ENCODE results near the gene PNKP. TPM values are rescaled to one million over a fixed set of nuclear protein-coding genes. Genes with fewer than 3 reads are reported as not detected.

The PNKP gene
- total and polyA plus RNA-seq, 7 donors = 16.7 to 31.9 (median 21.7) TPM

DNA sequence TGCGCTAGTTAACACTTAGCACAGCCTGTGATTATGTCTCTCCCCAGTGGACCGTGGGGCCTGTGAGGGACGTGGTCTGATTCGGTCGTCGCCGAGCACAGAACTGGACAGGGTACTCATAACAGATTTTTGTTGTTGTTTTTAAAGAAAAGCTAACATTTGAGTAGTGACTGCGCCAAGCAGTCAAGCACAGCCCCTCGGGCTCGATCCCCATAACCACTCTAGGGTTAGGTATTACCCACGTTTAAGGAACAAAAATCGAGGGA is 17.2 kb downstream of the PNKP start:
- H3K27ac ChIP-seq = peak overlapping the region; percentile 100
- no peaks in the 10 kb centered on the region for H3K27me3 ChIP-seq (ENCODE audit: insufficient read depth in 3 of 3, low read length in 2 of 3)
- peak; percentile 1 to 14 (median 4) for ATAC-seq
- peaks cover 34% of the 10 kb centered on the region for H3K4me1 ChIP-seq
- intact Hi-C loops (cut with DNase I) = loop anchor here in 1 of 2 donors (5.0 kb wide), 1 partner anchor 33 kb away; the partner anchor contains the start of gene MED25
- peak overlapping the region; percentile 96 for H3K4me3 ChIP-seq
- no peaks in the 10 kb centered on the region for H3K9me3 ChIP-seq
- peaks cover 0 to 10% of the 10 kb centered on the region in 2 donors for H3K36me3 ChIP-seq (ENCODE audit: insufficient read depth in 1 of 2, low read depth in 1 of 2)
- DNase-seq = no peak
- TF ChIP-seq, protein P1, sequence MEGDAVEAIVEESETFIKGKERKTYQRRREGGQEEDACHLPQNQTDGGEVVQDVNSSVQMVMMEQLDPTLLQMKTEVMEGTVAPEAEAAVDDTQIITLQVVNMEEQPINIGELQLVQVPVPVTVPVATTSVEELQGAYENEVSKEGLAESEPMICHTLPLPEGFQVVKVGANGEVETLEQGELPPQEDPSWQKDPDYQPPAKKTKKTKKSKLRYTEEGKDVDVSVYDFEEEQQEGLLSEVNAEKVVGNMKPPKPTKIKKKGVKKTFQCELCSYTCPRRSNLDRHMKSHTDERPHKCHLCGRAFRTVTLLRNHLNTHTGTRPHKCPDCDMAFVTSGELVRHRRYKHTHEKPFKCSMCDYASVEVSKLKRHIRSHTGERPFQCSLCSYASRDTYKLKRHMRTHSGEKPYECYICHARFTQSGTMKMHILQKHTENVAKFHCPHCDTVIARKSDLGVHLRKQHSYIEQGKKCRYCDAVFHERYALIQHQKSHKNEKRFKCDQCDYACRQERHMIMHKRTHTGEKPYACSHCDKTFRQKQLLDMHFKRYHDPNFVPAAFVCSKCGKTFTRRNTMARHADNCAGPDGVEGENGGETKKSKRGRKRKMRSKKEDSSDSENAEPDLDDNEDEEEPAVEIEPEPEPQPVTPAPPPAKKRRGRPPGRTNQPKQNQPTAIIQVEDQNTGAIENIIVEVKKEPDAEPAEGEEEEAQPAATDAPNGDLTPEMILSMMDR (IDR thresholded peaks at IDR 0.05) = no peak
- WGBS, 3 donors = 49 to 56% (median 51%) methylated on average over 12 of the region's 12 CpGs

DNA sequence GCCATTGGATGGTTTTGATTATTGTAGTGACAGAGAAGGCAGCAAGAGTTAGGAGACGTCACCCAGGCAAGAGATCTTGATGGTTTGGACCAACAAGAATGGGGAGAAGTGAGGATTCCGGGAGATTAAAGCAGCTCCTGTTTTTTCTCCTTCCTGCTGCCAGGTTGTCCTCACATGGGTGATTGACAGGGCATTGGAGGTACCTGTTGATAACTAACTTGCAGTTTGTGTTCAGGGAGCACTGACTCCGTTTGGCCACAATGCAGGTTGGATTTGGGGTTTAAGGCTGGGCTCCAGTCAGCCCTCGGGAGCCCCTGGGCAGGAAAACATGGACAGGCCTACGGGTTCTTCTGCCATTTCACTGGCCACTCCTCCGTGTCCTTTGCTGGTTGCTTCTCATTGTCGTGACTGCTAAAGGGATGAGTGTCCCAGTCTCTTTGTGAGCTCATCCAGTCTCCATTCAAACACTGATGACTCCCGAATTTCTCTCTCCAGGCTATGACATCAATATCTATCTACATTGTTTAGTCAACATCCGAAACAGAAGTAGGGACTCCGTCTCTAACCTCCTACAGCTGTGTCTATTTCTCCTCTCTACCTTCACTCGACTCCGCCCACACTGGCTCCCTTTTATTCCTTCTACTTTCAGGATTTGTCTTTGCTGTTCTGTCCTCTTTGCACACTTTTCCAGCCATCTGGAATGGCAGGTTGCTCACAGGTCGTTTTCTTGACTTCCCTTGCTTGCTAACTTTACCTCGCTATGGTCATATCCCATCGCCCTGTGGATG is 17.7 kb downstream of the PNKP start:
- Histone ChIP-seq H3K27ac (peak overlapping the region; percentile 100), H3K4me3 (peak overlapping the region; percentile 96), H3K36me3 (ENCODE audit: insufficient read depth in 1 of 2, low read depth in 1 of 2) (peaks cover 0 to 5% of the 10 kb centered on the region in 2 donors), H3K9me3 (no peaks in the 10 kb centered on the region), H3K27me3 (ENCODE audit: insufficient read depth in 3 of 3, low read length in 2 of 3) (no peaks in the 10 kb centered on the region), H3K4me1 (peaks cover 39% of the 10 kb centered on the region)
- TF ChIP-seq, protein P1 (IDR thresholded peaks at IDR 0.05) = no peak
- intact Hi-C loops (cut with DNase I) = loop anchor here in 1 of 2 donors (5.0 kb wide), 1 partner anchor 32 kb away; the partner anchor contains the start of gene MED25
- DNase-seq (no peak), ATAC-seq (peak in 1 of 4 donors; percentile 5)
- WGBS, 3 donors = 81 to 90% (median 84%) methylated on average over 15 of the region's 15 CpGs

DNA sequence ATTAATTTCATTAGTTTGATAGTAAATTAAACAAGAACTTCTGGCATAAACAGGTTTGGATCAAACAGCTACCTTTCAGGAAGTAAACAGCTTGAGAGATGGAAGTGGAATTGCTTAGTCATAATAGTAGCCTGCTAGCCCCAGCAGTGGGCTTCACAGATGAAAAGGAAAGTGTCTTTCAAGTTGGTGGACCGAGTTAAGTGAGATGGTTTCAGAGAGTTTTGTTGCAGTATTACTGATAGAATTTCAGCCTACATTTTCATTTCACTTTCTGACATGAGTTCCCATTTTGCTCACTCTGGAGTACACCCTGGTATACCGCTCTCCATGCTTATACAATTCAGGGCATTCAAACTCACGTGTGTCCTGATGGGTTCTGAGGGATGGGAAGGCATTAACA is 18.4 kb downstream of the PNKP start:
- H3K27ac ChIP-seq = peak overlapping the region; percentile 100
- TF ChIP-seq, protein P1 (IDR thresholded peaks at IDR 0.05) = no peak
- DNase-seq (no peak), ATAC-seq (no peak)
- H3K4me3 ChIP-seq = no peak overlapping the region
- no peaks in the 10 kb centered on the region for H3K9me3 ChIP-seq
- no peaks in the 10 kb centered on the region for H3K36me3 ChIP-seq (ENCODE audit: insufficient read depth in 1 of 2, low read depth in 1 of 2)
- intact Hi-C loops (cut with DNase I) = no loop called here
- 88 to 95% (median 88%) methylated on average over 3 of the region's 3 CpGs for whole genome bisulfite sequencing, 3 donors
- H3K27me3 ChIP-seq (ENCODE audit: insufficient read depth in 3 of 3, low read length in 2 of 3) = no peaks in the 10 kb centered on the region
- H3K4me1 ChIP-seq = peaks cover 43% of the 10 kb centered on the region

DNA sequence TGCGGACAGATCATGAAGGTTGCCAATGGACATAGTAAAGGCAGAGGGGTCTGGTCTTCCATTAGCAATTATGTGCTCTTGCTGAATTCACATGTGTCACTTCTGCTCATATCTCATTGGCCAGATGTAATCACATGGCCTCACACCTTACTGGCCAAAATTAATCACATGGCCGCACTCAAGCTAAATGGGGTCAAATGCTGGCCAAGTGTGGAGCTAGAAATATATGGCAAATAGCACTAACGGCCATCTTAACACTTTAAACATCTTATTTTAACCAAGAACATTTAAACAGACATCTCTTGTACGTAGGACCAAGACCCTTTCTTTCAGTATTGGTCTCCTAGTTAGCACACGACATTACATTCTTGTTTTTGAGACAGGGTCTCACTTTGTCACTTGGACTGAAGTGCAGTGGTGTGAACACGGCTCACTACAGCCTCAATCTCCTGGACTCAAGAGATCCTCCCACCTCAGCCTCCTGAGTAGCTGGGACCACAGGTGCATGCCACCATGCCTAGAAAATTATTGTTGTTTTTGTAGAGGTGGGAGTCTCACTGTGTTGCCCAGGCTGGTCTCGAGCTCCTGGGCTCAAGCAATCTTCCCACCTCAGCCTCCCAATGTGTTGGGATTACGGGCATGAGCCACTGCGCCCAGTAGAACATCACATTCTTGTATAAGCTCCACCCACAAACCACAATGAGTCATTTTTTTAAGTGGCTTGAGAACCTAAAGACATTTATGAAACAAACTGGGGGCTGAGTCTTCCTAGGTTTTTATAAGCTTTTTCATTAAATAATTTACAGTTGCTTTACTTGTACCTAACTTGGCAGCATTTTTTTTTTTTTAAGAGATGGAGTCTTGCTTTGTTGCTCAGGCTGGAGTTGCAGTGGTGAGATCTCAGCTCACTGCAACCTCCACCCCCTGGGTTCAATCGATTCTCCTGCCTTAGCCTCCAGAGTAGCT is 19.4 kb downstream of the PNKP start:
- TF ChIP-seq, protein P1 (IDR thresholded peaks at IDR 0.05) = no peak
- H3K36me3 ChIP-seq (ENCODE audit: insufficient read depth in 1 of 2, low read depth in 1 of 2) = no peaks in the 10 kb centered on the region
- DNase-seq (no peak), ATAC-seq (no peak)
- intact Hi-C loops (cut with DNase I) = no loop called here
- 90 to 94% (median 94%) methylated on average over 10 of the region's 10 CpGs for WGBS, 3 donors
- no peak overlapping the region for H3K4me3 ChIP-seq
- H3K27me3 ChIP-seq (ENCODE audit: insufficient read depth in 3 of 3, low read length in 2 of 3) = no peaks in the 10 kb centered on the region
- H3K4me1 ChIP-seq = peaks cover 34% of the 10 kb centered on the region
- H3K27ac ChIP-seq = peak overlapping the region; percentile 9
- no peaks in the 10 kb centered on the region for H3K9me3 ChIP-seq

All from psoas muscle (tissue), 8 donors.